A673 (cell line): ENCODE data around the gene P2RY12. TPM values are rescaled to one million over a fixed set of nuclear protein-coding genes. Genes with fewer than 3 reads are reported as not detected.

Experiments
- BruUV-seq: library from RNA; stranded (reverse); fragments of 400-500 nt; replicated peaks from 2 replicates; lab custom pipeline; 2021; lab: Mats Ljungman, UMichigan
- CTCF ChIA-PET: fragments of 300-600 bp; sonication (Branson Sonifier 250); formaldehyde crosslinking; loops from one replicate; lab custom pipeline; 2022; ENCODE audit warnings: antibody characterized with exemption; lab: Charles Lee
- POLR2A ChIA-PET: fragments of 300-600 bp; sonication (Branson Sonifier 250); formaldehyde crosslinking; loops from one replicate; lab custom pipeline; 2022; ENCODE audit warnings: antibody characterized with exemption; ENCODE audit not compliant: low non-redundant PET; lab: Charles Lee
- DNase-seq: peaks from one replicate; pipeline ENCODE4 v3.0.0-alpha.2; 2015; ENCODE audit warnings: low spot score
- H3K27ac ChIP-seq: fragments of 200-600 bp; sonication (generic); 2 replicates; pipeline ENCODE4 v1.5.1; 2016; ENCODE audit warnings: mixed run types, low read depth, mild to moderate bottlenecking, mixed read lengths, antibody characterized with exemption, low read length; ENCODE audit not compliant: poor library complexity, severe bottlenecking
- H3K27me3 ChIP-seq: fragments of 200-600 bp; sonication (generic); replicated peaks from 2 replicates; pipeline ENCODE4 v1.6.1; 2017; ENCODE audit warnings: mixed run types, low read depth, mild to moderate bottlenecking, mixed read lengths, antibody characterized with exemption, low read length; ENCODE audit not compliant: insufficient read depth, poor library complexity
- H3K36me3 ChIP-seq: fragments of 200-600 bp; sonication (generic); 2 replicates; pipeline ENCODE4 v1.6.1; 2016; ENCODE audit warnings: mixed run types, mild to moderate bottlenecking, mixed read lengths, antibody characterized with exemption, low read length; ENCODE audit not compliant: insufficient read depth, poor library complexity, severe bottlenecking
- H3K4me1 ChIP-seq: fragments of 200-600 bp; sonication (generic); 2 replicates; pipeline ENCODE4 v1.6.1; 2017; ENCODE audit warnings: mixed run types, mild to moderate bottlenecking, mixed read lengths, antibody characterized with exemption, low read length; ENCODE audit not compliant: insufficient read depth, poor library complexity, severe bottlenecking
- H3K4me3 ChIP-seq: fragments of 200-600 bp; sonication (generic); 2 replicates; pipeline ENCODE4 v1.5.1; 2016; ENCODE audit warnings: low read depth, mixed run types, mild to moderate bottlenecking, mixed read lengths, low read length; ENCODE audit not compliant: poor library complexity, severe bottlenecking
- H3K9me3 ChIP-seq: fragments of 200-600 bp; sonication (generic); 2 replicates; pipeline ENCODE4 v1.6.1; 2016; ENCODE audit warnings: mixed run types, low read depth, mild to moderate bottlenecking, mixed read lengths, antibody characterized with exemption, low read length; ENCODE audit not compliant: poor library complexity, severe bottlenecking
- CTCF ChIP-seq: fragments of 300-800, 200-600 bp; sonication (generic); conservative IDR thresholded peaks from 2 replicates; pipeline ENCODE4 v1.5.1; 2017; ENCODE audit warnings: low read depth, mild to moderate bottlenecking, antibody characterized with exemption, low read length, moderate library complexity, mixed read lengths
- EZH2 ChIP-seq: fragments of 200-600 bp; sonication (generic); IDR thresholded peaks from 2 replicates; pipeline ENCODE4 v1.6.1; 2017; ENCODE audit warnings: borderline replicate concordance, low read depth, mild to moderate bottlenecking, mixed read lengths, antibody characterized with exemption, low read length; ENCODE audit not compliant: poor library complexity, severe bottlenecking
- intact Hi-C: fragments of 100-400 bp; cut with micrococcal nuclease; formaldehyde crosslinking; loops from one replicate; pipeline ENCODE4 v1.10.0; 2022; ENCODE audit not compliant: unreplicated experiment
- total RNA-seq: library from RNA; stranded (reverse); gene quantifications from 2 replicates; pipeline ENCODE4 v1.2.3, GENCODE V29; 2021

The P2RY12 gene
- total RNA-seq, 1 experiment from 2014 or later: not detected

GRCh38 chr3:151371526-151371925 is 13.0 kb downstream of the P2RY12 start:
- H3K4me3 ChIP-seq: no peak overlapping the region
- H3K27ac ChIP-seq: no peak overlapping the region
- CTCF ChIA-PET: no interaction called here
- BruUV-seq: no TSS peak
- TF ChIP-seq CTCF (no peak), EZH2 (no peak)
- no peaks in the 10 kb centered on the region for H3K9me3 ChIP-seq
- no peak for DNase-seq
- no peaks in the 10 kb centered on the region for H3K4me1 ChIP-seq
- H3K36me3 ChIP-seq: no peaks in the 10 kb centered on the region
- POLR2A ChIA-PET: no interaction called here
- intact Hi-C loops: no loop called here
- H3K27me3 ChIP-seq: no peaks in the 10 kb centered on the region

- H3K36me3 ChIP-seq: no peaks in the 10 kb centered on the region
- POLR2A ChIA-PET: no interaction called here
These were observed 17.1 kb downstream of the P2RY12 start for GRCh38 chr3:151367448-151367847.

GRCh38 chr3:151366993-151367392 is 17.6 kb downstream of the P2RY12 start:
- no peak for TF ChIP-seq EZH2
- TF ChIP-seq CTCF: no peak
- H3K27me3 ChIP-seq: no peaks in the 10 kb centered on the region
- no peaks in the 10 kb centered on the region for H3K9me3 ChIP-seq
- no TSS peak for BruUV-seq
- no peaks in the 10 kb centered on the region for H3K36me3 ChIP-seq
- intact Hi-C loops: loop anchor here (2.0 kb wide), 1 partner anchor 472 kb away; no protein-coding TSS in a partner anchor
- ChIA-PET CTCF (no interaction called here), POLR2A (no interaction called here)
- no peak overlapping the region for H3K4me3 ChIP-seq
- no peak for DNase-seq
- no peaks in the 10 kb centered on the region for H3K4me1 ChIP-seq
- H3K27ac ChIP-seq: no peak overlapping the region

More at GRCh38 chr3:151367448-151367847, 17.1 kb downstream of the P2RY12 start:
- Histone ChIP-seq H3K9me3 (no peaks in the 10 kb centered on the region), H3K4me1 (no peaks in the 10 kb centered on the region), H3K4me3 (no peak overlapping the region), H3K27ac (no peak overlapping the region), H3K27me3 (no peaks in the 10 kb centered on the region)
- BruUV-seq: no TSS peak
- CTCF ChIA-PET: no interaction called here
- TF ChIP-seq EZH2 (no peak), CTCF (no peak)
- intact Hi-C loops: loop anchor here (2.0 kb wide), 1 partner anchor 471 kb away; no protein-coding TSS in a partner anchor
- DNase-seq: no peak
